GM18868 (cell line): ENCODE measurements around the gene AAMP.
A peak's percentile ranks its signal among the peaks of the same experiment; 100 is the strongest.

Source experiments
- ATAC-seq: cut with Tn5 transposase; IDR thresholded peaks from one replicate; pipeline ENCODE4 v1.9.1; 2021; ENCODE audit warnings: mild to moderate bottlenecking, moderate library complexity; ENCODE audit not compliant: unreplicated experiment

AAMP gene

DNA sequence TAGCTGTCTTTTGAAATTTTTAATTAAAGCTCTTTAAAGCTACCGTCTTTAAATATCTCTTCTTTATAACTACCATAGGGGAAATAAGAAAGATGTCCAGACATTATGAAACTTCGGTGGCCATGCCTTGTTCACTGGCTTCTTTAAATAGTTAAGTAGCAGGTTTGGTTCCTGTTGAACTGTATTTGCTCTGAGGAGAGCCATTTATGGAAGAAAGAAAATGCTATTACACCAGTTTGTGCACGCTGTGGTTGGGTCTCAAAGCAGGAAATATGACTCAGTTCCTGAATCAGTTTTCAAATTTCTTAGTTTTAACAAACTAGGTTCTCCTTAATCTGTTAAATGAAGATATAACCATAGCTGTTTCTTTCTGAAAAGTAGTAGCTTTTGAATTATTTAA is 40.7 kb downstream of the AAMP start:
- ATAC-seq, result peak; percentile 97

GRCh38 chr2:218228366-218229090 is 41.4 kb downstream of the AAMP start:
- no peak for ATAC-seq

- no peak for ATAC-seq
Measured at GRCh38 chr2:218226903-218227302, 43.0 kb downstream of the AAMP start.

- ATAC-seq, result no peak
Measured at GRCh38 chr2:218224186-218224585, 45.8 kb downstream of the AAMP start.

DNA sequence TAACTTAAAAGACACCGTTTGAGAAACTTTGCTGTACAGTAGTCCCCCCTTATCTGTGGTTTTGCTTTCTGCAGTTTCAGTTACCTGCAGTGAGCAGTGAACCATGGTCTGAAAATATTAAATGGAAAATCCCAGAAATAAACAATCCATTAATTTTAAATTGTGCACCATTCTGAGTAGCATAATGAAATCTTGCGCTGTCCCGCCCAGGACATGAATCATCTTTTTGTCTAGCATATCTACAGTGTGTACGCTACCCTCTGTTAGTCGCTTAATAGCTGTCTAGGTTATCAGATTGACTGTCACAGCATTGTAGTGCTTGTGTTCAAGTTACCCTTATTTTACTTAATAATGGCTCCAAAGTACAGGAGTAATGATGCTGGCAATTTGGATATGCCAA is 46.9 kb downstream of the AAMP start:
- peak; percentile 46 for ATAC-seq

- ATAC-seq, result no peak
Measured at GRCh38 chr2:218221000-218221399, 48.9 kb downstream of the AAMP start.

GRCh38 chr2:218219934-218220333 is 50.0 kb downstream of the AAMP start:
- ATAC-seq, result no peak

- peak; percentile 44 for ATAC-seq
Measured at GRCh38 chr2:218218268-218219185, 51.4 kb downstream of the AAMP start.

DNA sequence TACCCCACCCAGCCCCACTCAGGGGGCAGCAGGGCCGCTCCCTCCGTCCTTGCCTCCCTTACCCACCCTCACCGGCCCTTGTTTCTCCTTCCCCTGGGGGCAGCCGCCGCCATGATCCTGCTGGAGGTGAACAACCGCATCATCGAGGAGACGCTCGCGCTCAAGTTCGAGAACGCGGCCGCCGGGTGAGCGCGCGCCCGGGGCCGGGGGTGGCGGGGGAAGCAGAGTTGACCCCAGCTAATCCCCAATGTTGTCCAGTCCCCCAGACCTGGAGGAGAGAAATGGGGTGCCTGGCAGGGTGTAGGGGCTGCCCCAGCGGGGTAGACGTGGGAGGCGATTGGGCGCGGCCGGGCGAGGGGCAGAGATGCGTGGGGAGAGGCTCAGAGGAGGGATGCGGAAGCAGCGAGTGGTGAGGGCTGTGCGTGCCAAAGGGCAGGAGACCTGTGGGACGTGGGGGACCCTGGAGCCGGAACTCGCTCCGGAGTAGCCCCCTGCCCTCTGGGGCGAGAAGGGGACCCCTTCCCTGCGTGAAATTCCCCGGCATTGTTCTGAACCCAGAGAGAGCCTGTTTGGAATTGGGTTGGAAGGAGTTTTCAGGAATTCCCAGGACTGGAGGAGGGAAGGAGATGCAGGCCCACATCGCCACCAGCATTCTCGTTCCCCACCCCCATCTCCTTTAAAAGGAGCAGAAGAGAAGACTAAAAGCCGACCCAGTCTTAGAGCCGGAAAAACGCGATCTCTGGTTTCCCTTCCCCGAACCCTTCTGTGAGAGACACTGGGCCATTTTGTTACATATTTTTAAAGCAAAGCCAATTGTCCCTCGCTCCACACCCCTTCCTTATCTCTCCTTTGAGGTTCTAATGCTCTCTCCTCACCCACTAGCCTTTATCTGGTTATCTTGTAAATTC is 52.3 kb downstream of the AAMP start:
- ATAC-seq, result peak; percentile 36

GRCh38 chr2:218216674-218217359 is 53.1 kb downstream of the AAMP start, which contains the start of gene ARPC2:
Gene ARPC2 (plus strand): TSS chr2:218217189. CDS start chr2:218217471, 282 bp downstream.
- peak; percentile 71 for ATAC-seq

DNA sequence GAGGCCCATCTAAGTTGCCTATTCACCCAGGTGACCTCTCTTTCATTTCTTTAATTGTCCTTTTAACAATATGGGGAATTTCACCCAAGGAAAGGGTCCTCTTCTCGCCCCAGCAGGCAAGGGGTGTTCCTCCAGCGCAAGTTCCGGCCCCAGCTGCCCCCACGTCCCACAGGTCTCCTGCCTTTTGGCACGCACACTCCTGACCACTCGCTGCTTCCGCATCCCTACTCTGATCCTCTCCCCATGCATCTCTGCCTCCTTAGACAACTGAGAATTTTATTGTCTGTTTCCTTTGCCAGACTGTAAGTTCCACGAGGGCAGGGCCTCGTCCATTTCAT is 53.6 kb downstream of the AAMP start:
- no peak for ATAC-seq
